ENCODE measurements around the gene FAM53A.
"Not testable (repeated sequence)": the region's sequence is repeated elsewhere in the genome, so short reads cannot be mapped to it uniquely, and the experiment has no call there.

The FAM53A gene

DNA sequence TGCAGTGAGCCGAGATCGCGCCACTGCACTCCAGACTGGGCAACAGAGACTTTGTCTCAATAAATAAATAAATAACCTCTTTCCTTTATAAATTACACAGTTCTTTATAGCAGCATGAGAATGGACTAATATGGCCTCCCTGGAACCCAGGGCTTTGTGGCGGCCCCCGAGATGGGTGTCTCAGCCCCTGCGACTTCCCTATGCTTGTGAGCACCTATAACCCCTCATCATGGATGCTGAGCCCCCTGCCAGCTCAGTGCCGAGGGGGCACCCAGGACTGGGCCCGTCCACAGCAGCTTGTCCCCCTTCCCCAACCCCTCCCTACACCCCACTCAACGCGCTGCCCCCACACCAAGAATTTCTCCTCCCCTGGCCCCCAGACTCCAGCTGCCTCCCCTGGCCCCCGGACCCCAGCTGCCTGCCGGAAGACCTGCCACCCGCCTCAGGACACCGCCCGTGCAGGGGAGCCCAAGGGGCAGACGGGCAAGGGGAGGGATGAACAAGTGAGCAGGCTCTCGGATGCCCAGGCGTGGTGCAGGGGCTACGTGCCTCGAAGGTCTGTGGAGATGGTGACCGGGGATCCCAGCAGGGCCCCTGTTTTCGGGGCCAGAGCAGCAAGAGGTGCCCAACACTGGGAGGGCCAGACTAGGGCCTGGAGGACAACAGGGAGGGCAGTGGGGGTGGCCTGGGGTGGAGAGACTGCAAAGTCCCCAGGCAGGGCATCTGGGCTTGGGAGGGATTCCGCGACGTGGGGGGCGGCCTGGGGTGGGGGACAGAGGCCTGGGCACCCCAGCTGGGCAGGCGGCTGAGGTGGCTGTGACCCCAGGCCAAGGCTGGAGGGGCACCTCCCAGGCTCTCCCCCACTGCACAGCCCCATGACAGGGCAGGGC is 74.0 kb downstream of the FAM53A start:
- no peak for DNase-seq (ENCODE audit: low read depth)
- TF ChIP-seq, protein P1, sequence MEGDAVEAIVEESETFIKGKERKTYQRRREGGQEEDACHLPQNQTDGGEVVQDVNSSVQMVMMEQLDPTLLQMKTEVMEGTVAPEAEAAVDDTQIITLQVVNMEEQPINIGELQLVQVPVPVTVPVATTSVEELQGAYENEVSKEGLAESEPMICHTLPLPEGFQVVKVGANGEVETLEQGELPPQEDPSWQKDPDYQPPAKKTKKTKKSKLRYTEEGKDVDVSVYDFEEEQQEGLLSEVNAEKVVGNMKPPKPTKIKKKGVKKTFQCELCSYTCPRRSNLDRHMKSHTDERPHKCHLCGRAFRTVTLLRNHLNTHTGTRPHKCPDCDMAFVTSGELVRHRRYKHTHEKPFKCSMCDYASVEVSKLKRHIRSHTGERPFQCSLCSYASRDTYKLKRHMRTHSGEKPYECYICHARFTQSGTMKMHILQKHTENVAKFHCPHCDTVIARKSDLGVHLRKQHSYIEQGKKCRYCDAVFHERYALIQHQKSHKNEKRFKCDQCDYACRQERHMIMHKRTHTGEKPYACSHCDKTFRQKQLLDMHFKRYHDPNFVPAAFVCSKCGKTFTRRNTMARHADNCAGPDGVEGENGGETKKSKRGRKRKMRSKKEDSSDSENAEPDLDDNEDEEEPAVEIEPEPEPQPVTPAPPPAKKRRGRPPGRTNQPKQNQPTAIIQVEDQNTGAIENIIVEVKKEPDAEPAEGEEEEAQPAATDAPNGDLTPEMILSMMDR (conservative IDR thresholded peaks at IDR 0.05; ENCODE audit: low read depth, low read length) = no peak
- no peak overlapping the region for H3K4me3 ChIP-seq (ENCODE audit: low read depth, low read length)

DNA sequence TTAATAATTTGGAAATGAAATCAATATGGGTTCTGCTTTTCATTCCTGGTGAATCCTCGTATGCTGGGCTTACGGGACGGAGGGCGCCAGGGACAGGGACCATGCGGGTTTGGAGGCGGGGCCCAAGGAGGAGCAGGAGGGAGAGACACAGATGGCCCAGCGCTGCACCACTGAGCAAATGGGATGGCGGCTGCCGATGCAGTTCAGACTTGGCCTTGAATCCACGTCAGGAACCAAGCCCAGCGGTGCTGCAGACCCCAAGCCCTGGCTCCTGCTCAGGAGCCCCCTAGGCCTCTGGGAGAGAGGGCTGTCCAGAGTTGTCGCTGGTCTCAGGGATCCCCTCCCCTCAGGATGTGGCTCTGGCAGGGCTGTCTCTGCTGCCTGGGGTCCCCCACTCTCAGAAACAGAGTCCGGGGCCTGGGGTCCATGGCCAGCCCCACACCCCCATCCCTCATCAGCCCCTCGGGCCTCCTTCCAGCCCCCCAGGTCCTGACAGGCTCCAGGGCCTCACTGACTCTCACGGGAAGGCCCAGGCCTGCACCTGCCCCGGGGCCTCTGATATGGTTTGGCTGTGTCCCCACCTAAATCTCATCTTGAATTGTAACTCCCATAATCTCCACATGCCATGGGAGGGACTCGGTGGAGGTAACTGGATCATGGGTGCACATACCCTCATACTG is 75.2 kb downstream of the FAM53A start:
- DNase-seq (ENCODE audit: low read depth) = no peak
- H3K4me3 ChIP-seq (ENCODE audit: low read depth, low read length) = no peak overlapping the region
- TF ChIP-seq, protein P1 (conservative IDR thresholded peaks at IDR 0.05; ENCODE audit: low read depth, low read length) = no peak

DNA sequence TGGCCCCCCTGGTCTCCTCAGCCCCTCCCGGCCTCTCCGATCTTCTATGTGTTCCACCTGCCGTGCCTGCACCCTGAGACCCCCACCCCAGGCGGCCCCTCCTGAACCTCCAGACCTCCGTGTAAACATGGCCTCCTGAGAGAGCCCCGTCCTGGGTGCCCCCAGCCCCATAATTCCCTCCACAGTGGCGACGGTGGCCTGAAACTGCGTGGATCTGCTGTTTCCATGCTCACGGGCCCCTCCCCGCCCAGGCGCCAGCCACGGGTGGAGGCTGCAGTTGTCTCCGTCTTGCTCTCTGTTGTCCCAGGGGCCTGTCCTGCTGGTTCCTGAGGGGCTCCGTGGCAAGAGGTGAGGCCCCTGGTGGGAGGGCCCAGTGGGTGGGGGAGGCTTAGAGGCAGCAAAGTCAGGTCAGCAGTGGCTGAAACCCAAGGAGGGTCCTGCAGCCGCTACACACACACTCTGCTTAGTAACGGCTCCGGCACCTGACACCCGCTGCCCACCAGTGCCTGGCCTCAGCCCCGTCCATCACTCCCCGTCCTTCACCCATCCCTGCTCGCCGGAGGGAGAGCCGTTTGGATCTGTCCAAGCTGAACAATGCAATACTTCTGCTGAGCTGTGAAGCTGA is 75.8 kb downstream of the FAM53A start:
- no peak overlapping the region for H3K4me3 ChIP-seq (ENCODE audit: low read depth, low read length)
- DNase-seq (ENCODE audit: low read depth) = no peak
- TF ChIP-seq, protein P1 (conservative IDR thresholded peaks at IDR 0.05; ENCODE audit: low read depth, low read length) = no peak

DNA sequence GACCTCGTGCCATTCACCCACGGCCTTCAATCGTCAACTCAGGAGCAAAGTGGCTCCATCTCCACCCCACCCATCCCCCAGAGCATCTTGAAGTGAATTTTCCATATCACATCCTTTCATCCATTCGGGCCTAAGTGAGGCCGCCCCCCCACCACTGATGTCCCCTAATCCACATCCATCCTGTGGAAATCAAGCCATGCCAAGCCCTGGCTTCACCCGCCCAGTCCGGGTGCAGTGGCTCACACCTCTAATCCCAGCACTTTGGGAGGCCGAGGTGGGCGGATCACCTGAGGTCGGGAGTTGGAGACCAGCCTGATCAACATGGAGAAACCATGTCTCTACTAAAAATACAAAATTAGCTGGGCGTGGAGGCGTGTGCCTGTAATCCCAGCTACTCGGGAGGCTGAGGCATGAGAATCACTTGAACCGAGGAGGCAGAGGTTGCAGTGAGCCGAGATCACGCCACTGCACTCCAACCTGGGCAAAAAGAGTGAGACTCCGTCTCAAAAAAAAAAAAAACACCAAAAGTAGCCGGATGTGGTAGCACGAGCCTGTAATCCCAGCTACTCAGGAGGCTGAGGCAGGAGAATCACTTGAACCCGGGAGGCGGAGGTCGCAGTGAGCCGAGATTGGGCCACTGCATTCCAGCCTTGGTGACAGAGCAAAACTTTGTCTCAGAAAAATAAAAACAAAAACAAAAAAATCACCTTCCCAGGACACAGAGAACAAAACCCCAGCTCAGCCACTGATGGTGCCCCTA is 76.5 kb downstream of the FAM53A start:
- not testable (repeated sequence) for H3K4me3 ChIP-seq (ENCODE audit: low read depth, low read length); DNase-seq (ENCODE audit: low read depth)

GRCh38 chr4:1604706-1605205 is 79.4 kb downstream of the FAM53A start:
- DNase-seq (ENCODE audit: low read depth) = no peak
- TF ChIP-seq, protein P1 (conservative IDR thresholded peaks at IDR 0.05; ENCODE audit: low read depth, low read length) = no peak
- H3K4me3 ChIP-seq (ENCODE audit: low read depth, low read length) = no peak overlapping the region

DNA sequence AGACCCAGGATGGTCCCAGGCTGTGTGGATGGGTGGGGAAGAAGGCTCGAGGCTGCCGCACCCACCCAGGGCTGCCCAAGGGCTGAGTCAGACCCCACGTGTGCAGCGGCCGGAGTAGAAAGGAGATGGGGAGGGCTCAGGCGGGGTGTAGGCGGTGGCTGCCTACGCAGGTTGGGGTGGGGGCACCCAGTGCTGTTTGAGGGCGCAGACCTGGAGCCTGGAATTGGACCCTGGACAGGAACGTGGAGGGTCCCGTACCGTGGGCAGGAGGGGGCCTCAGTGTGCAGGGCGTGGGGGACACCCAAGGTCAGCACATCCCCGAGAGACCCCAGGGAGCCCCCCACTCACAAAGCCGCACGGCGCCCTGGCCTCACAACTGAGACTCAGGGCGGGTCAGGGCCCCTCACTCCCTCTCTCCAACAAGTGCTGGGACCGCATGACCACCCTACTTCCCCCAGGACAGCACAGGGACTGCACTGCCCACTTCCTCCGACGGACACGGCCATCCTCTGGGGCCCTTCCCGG is 79.9 kb downstream of the FAM53A start:
- TF ChIP-seq, protein P1 (conservative IDR thresholded peaks at IDR 0.05; ENCODE audit: low read depth, low read length) = no peak
- H3K4me3 ChIP-seq (ENCODE audit: low read depth, low read length) = no peak overlapping the region
- no peak for DNase-seq (ENCODE audit: low read depth)
